HepG2 (cell line): Measurements from ENCODE around the gene RPRML. TPM values are rescaled to one million over a fixed set of nuclear protein-coding genes. Genes with fewer than 3 reads are reported as not detected.
A peak's percentile ranks its signal among the peaks of the same experiment; 100 is the strongest.

Experiments used
- ARHGAP35 ChIP-seq: sonication (generic); formaldehyde crosslinking; IDR thresholded peaks from 2 replicates; pipeline ENCODE4 v1.9.0; 2022; ENCODE audit warnings: mild to moderate bottlenecking, inconsistent platforms, moderate library complexity, missing genetic modification reagents, borderline replicate concordance
- DNMT3B ChIP-seq: conservative IDR thresholded peaks from 2 replicates; pipeline ENCODE4 v1.6.1; 2016; ENCODE audit warnings: missing biosample characterization, control low read depth
- E2F5 ChIP-seq: sonication (generic); formaldehyde crosslinking; conservative IDR thresholded peaks from 2 replicates; pipeline ENCODE4 v1.4.0; 2020; ENCODE audit warnings: missing genetic modification reagents
- FIP1L1 ChIP-seq: fragments of 200-400 bp; formaldehyde crosslinking; IDR thresholded peaks from 2 replicates; pipeline ENCODE4 v1.6.1; 2018; ENCODE audit warnings: low read depth, mild to moderate bottlenecking, low read length, moderate library complexity, borderline replicate concordance; ENCODE audit not compliant: insufficient read depth
- HCFC1 ChIP-seq: fragments of 150-350 bp; IDR thresholded peaks from 2 replicates; pipeline ENCODE4 v1.6.1; 2014; ENCODE audit warnings: low read depth, low read length
- HDAC2 ChIP-seq: sonication (generic); formaldehyde crosslinking; IDR thresholded peaks from 2 replicates; pipeline ENCODE4 v1.4.0; 2020; ENCODE audit warnings: missing genetic modification reagents
- HDAC6 ChIP-seq: fragments of 200-600 bp; sonication (generic); IDR thresholded peaks from 2 replicates; pipeline ENCODE4 v1.7.0; 2017; ENCODE audit warnings: mild to moderate bottlenecking, antibody characterized with exemption, low read length, low read depth
- HNRNPL ChIP-seq: fragments of 200-400 bp; formaldehyde crosslinking; IDR thresholded peaks from 2 replicates; pipeline ENCODE4 v1.6.1; 2017; ENCODE audit warnings: mild to moderate bottlenecking, low read depth, low read length
- IKZF4 ChIP-seq: sonication (generic); formaldehyde crosslinking; IDR thresholded peaks from 2 replicates; pipeline ENCODE4 v1.5.1; 2020; ENCODE audit warnings: borderline replicate concordance, mild to moderate bottlenecking, low read depth, missing genetic modification reagents; ENCODE audit errors: not compliant biosample characterization
- JUND ChIP-seq: sonication (generic); formaldehyde crosslinking; IDR thresholded peaks from 2 replicates; pipeline ENCODE4 v1.8.0; 2022; ENCODE audit warnings: mild to moderate bottlenecking, missing genetic modification reagents
- KDM6A ChIP-seq: IDR thresholded peaks from 2 replicates; pipeline ENCODE4 v1.6.1; 2016; ENCODE audit warnings: low read depth
- MATR3 ChIP-seq: sonication (generic); formaldehyde crosslinking; IDR thresholded peaks from 2 replicates; pipeline ENCODE4 v1.4.0; 2020; ENCODE audit warnings: missing genetic modification reagents
- SETDB1 ChIP-seq: sonication (generic); formaldehyde crosslinking; IDR thresholded peaks from 2 replicates; pipeline ENCODE4 v1.5.1; 2020; ENCODE audit warnings: missing genetic modification reagents, mild to moderate bottlenecking, borderline replicate concordance
- SMYD3 ChIP-seq: sonication (generic); formaldehyde crosslinking; IDR thresholded peaks from 2 replicates; pipeline ENCODE4 v1.8.1; 2023; ENCODE audit warnings: mild to moderate bottlenecking, missing genetic modification reagents
- TBP ChIP-seq: sonication (generic); formaldehyde crosslinking; IDR thresholded peaks from 2 replicates; pipeline ENCODE4 v1.5.0; 2020; ENCODE audit warnings: missing genetic modification reagents
- TOE1 ChIP-seq: sonication (generic); formaldehyde crosslinking; IDR thresholded peaks from 2 replicates; pipeline ENCODE4 v1.4.0; 2020; ENCODE audit warnings: mild to moderate bottlenecking, missing genetic modification reagents
- TRIM24 ChIP-seq: sonication (generic); formaldehyde crosslinking; IDR thresholded peaks from 2 replicates; pipeline ENCODE4 v1.8.0; 2022; ENCODE audit warnings: mild to moderate bottlenecking, missing genetic modification reagents
- ZBTB20 ChIP-seq: sonication (generic); formaldehyde crosslinking; IDR thresholded peaks from 2 replicates; pipeline ENCODE4 v1.8.1; 2023; ENCODE audit warnings: missing genetic modification reagents, low read depth, mild to moderate bottlenecking, borderline replicate concordance
- ZNF12 ChIP-seq: sonication (generic); formaldehyde crosslinking; IDR thresholded peaks from 2 replicates; pipeline ENCODE4 v1.5.0; 2020; ENCODE audit warnings: missing genetic modification reagents
- ZNF275 ChIP-seq: sonication (generic); formaldehyde crosslinking; IDR thresholded peaks from 2 replicates; pipeline ENCODE4 v1.8.0; 2022; ENCODE audit warnings: missing genetic modification reagents, mild to moderate bottlenecking, inconsistent platforms, borderline replicate concordance
- ZNF382 ChIP-seq: sonication (generic); formaldehyde crosslinking; IDR thresholded peaks from 2 replicates; pipeline ENCODE4 v1.5.0; 2020; ENCODE audit warnings: missing genetic modification reagents, mild to moderate bottlenecking, borderline replicate concordance
- ZNF451 ChIP-seq: sonication (generic); formaldehyde crosslinking; IDR thresholded peaks from 2 replicates; pipeline ENCODE4 v1.5.0; 2020; ENCODE audit warnings: mild to moderate bottlenecking, missing genetic modification reagents
- ZNF543 ChIP-seq: sonication (generic); formaldehyde crosslinking; IDR thresholded peaks from 2 replicates; pipeline ENCODE4 v1.4.0; 2020; ENCODE audit warnings: mild to moderate bottlenecking, missing genetic modification reagents
- ZSCAN21 ChIP-seq: sonication (generic); formaldehyde crosslinking; IDR thresholded peaks from 2 replicates; pipeline ENCODE4 v1.8.0; 2022; ENCODE audit warnings: mild to moderate bottlenecking, missing genetic modification reagents, moderate library complexity, borderline replicate concordance
- ZSCAN29 ChIP-seq: sonication (generic); formaldehyde crosslinking; conservative IDR thresholded peaks from 2 replicates; pipeline ENCODE4 v1.4.0; 2020; ENCODE audit warnings: mild to moderate bottlenecking, missing genetic modification reagents
- ZZZ3 ChIP-seq: sonication (generic); formaldehyde crosslinking; IDR thresholded peaks from 2 replicates; pipeline ENCODE4 v1.4.0; 2020; ENCODE audit warnings: missing genetic modification reagents, mild to moderate bottlenecking, borderline replicate concordance
- polyA plus RNA-seq, 8 experiments: library from polyadenylated mRNA; depleted of rRNA in 3 of 8; stranded (reverse) in 7 of 8; unstranded in 1 of 8; fragments of >200 nt; fragmentation: Illumina TruSeq in 4 of 8; extraction: Trizol in 4 of 8; gene quantifications; 2 replicates each; pipeline versions ENCODE4 v1.2.1 to v1.2.3, GENCODE V29; 2011 to 2016; ENCODE audit warnings: low read depth in 4 of 8, missing spikeins in 1 of 8, mixed read lengths in 1 of 8; ENCODE audit not compliant: insufficient read depth in 1 of 8
- total RNA-seq, 5 experiments: library from RNA; depleted of rRNA; stranded (reverse); fragments of >200 nt; fragmentation: Illumina TruSeq; extraction: Trizol; gene quantifications; 2 replicates each; pipeline ENCODE4 v1.2.3, GENCODE V29; 2016; ENCODE audit warnings: low read depth in 1 of 5
- TF ChIP-seq, protein P1 (sequence below): sonication (generic); formaldehyde crosslinking; IDR thresholded peaks from 2 replicates; pipeline ENCODE4 v1.5.0; 2020; ENCODE audit warnings: mild to moderate bottlenecking, missing genetic modification reagents, moderate library complexity

Gene RPRML
- total and polyA plus RNA-seq, 2 of the 13 experiments (the other 11 are each of a cell fraction or from before 2014, with no cell fraction given): not detected

- no peak for TF ChIP-seq ZSCAN21 (CRISPR knock-in tag)
- TF ChIP-seq ZNF543 (CRISPR knock-in tag): no peak
- TF ChIP-seq TOE1: no peak
- TF ChIP-seq ZBTB20 (CRISPR knock-in tag): no peak
- TF ChIP-seq SETDB1: no peak
- TF ChIP-seq HNRNPL: no peak
- no peak for TF ChIP-seq ZSCAN29 (CRISPR knock-in tag)
- no peak for TF ChIP-seq JUND
- no peak for TF ChIP-seq FIP1L1
- no peak for TF ChIP-seq ZNF275
- TF ChIP-seq TBP (CRISPR knock-in tag): no peak
- TF ChIP-seq, protein P1, sequence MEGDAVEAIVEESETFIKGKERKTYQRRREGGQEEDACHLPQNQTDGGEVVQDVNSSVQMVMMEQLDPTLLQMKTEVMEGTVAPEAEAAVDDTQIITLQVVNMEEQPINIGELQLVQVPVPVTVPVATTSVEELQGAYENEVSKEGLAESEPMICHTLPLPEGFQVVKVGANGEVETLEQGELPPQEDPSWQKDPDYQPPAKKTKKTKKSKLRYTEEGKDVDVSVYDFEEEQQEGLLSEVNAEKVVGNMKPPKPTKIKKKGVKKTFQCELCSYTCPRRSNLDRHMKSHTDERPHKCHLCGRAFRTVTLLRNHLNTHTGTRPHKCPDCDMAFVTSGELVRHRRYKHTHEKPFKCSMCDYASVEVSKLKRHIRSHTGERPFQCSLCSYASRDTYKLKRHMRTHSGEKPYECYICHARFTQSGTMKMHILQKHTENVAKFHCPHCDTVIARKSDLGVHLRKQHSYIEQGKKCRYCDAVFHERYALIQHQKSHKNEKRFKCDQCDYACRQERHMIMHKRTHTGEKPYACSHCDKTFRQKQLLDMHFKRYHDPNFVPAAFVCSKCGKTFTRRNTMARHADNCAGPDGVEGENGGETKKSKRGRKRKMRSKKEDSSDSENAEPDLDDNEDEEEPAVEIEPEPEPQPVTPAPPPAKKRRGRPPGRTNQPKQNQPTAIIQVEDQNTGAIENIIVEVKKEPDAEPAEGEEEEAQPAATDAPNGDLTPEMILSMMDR (CRISPR knock-in tag): peak; percentile 99
- no peak for TF ChIP-seq HCFC1
- no peak for TF ChIP-seq TRIM24 (CRISPR knock-in tag)
- TF ChIP-seq MATR3 (CRISPR knock-in tag): no peak
- TF ChIP-seq E2F5: no peak
- TF ChIP-seq HDAC2 (CRISPR knock-in tag): peak; percentile 32; the same call in 1 of the 2 replicates
- no peak for TF ChIP-seq SMYD3 (CRISPR knock-in tag)
- TF ChIP-seq ARHGAP35 (CRISPR knock-in tag): no peak
- no peak for TF ChIP-seq IKZF4 (CRISPR knock-in tag)
- no peak for TF ChIP-seq ZNF382 (CRISPR knock-in tag)
- TF ChIP-seq DNMT3B (CRISPR knock-in tag): no peak
- no peak for TF ChIP-seq ZNF12 (CRISPR knock-in tag)
- no peak for TF ChIP-seq HDAC6
- TF ChIP-seq KDM6A (CRISPR knock-in tag): no peak
- TF ChIP-seq ZZZ3 (CRISPR knock-in tag): no peak
- TF ChIP-seq ZNF451 (CRISPR knock-in tag): peak; percentile 51; the same call in 1 of the 2 replicates
Observed at GRCh38 chr17:46940692-46941404, 38.2 kb downstream of the RPRML start (continued).
